ENCODE results near the gene ASIC5.

- TF ChIP-seq POLR2A (IDR thresholded peaks at IDR 0.05) = no peak
- TF ChIP-seq, protein P1, sequence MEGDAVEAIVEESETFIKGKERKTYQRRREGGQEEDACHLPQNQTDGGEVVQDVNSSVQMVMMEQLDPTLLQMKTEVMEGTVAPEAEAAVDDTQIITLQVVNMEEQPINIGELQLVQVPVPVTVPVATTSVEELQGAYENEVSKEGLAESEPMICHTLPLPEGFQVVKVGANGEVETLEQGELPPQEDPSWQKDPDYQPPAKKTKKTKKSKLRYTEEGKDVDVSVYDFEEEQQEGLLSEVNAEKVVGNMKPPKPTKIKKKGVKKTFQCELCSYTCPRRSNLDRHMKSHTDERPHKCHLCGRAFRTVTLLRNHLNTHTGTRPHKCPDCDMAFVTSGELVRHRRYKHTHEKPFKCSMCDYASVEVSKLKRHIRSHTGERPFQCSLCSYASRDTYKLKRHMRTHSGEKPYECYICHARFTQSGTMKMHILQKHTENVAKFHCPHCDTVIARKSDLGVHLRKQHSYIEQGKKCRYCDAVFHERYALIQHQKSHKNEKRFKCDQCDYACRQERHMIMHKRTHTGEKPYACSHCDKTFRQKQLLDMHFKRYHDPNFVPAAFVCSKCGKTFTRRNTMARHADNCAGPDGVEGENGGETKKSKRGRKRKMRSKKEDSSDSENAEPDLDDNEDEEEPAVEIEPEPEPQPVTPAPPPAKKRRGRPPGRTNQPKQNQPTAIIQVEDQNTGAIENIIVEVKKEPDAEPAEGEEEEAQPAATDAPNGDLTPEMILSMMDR (IDR thresholded peaks at IDR 0.05) = no peak
These were observed 19.1 kb downstream of the ASIC5 start for GRCh38 chr4:155846929-155847328.

Measured in lower leg skin (tissue), 3 donors.